ENCODE results near the gene NRAP. TPM values are rescaled to one million over a fixed set of nuclear protein-coding genes. Genes with fewer than 3 reads are reported as not detected.

NRAP gene
- total RNA-seq, 1 donor from 2014 or later: not detected

GRCh38 chr10:113683300-113683699, 19.5 kb upstream of the NRAP start:
- TF ChIP-seq CTCF (IDR thresholded peaks at IDR 0.05; ENCODE audit: unreplicated experiment): no peak
- Mint-ChIP-seq H3K36me3 (ENCODE audit: low read depth, unreplicated experiment) (peaks cover 5% of the 10 kb centered on the region), H3K4me1 (ENCODE audit: unreplicated experiment) (peaks cover 19% of the 10 kb centered on the region), H3K27ac (ENCODE audit: unreplicated experiment) (no peak overlapping the region), H3K27me3 (ENCODE audit: unreplicated experiment) (peaks cover 7% of the 10 kb centered on the region), H3K4me3 (ENCODE audit: unreplicated experiment) (no peak overlapping the region), H3K9me3 (ENCODE audit: unreplicated experiment) (no peaks in the 10 kb centered on the region)
- no peak for DNase-seq (ENCODE audit: low spot score)

GRCh38 chr10:113681533-113682470, 18.0 kb upstream of the NRAP start:
- Mint-ChIP-seq H3K4me3 (ENCODE audit: unreplicated experiment) (peak overlapping the region; percentile 96), H3K27ac (ENCODE audit: unreplicated experiment) (peak overlapping the region; percentile 83), H3K4me1 (ENCODE audit: unreplicated experiment) (peaks cover 19% of the 10 kb centered on the region), H3K9me3 (ENCODE audit: unreplicated experiment) (no peaks in the 10 kb centered on the region), H3K27me3 (ENCODE audit: unreplicated experiment) (peaks cover 7% of the 10 kb centered on the region), H3K36me3 (ENCODE audit: low read depth, unreplicated experiment) (peaks cover 9% of the 10 kb centered on the region)
- DNase-seq (ENCODE audit: low spot score): no peak
- TF ChIP-seq CTCF (IDR thresholded peaks at IDR 0.05; ENCODE audit: unreplicated experiment): no peak

GRCh38 chr10:113680190-113681111, 16.6 kb upstream of the NRAP start:
- Mint-ChIP-seq H3K36me3 (ENCODE audit: low read depth, unreplicated experiment) (peaks cover 9% of the 10 kb centered on the region), H3K4me3 (ENCODE audit: unreplicated experiment) (peak overlapping the region; percentile 96), H3K4me1 (ENCODE audit: unreplicated experiment) (peaks cover 19% of the 10 kb centered on the region), H3K27me3 (ENCODE audit: unreplicated experiment) (peaks cover 6% of the 10 kb centered on the region), H3K27ac (ENCODE audit: unreplicated experiment) (peak overlapping the region; percentile 90), H3K9me3 (ENCODE audit: unreplicated experiment) (no peaks in the 10 kb centered on the region)
- no peak for TF ChIP-seq CTCF (IDR thresholded peaks at IDR 0.05; ENCODE audit: unreplicated experiment)
- no peak for DNase-seq (ENCODE audit: low spot score)

- peak; percentile 72 for DNase-seq (ENCODE audit: low spot score)
- Mint-ChIP-seq H3K4me3 (ENCODE audit: unreplicated experiment) (peak within 1 kb of the TSS; percentile 96), H3K27me3 (ENCODE audit: unreplicated experiment) (peaks cover 6% of the 10 kb centered on the region), H3K27ac (ENCODE audit: unreplicated experiment) (peak within 1 kb of the TSS; percentile 90), H3K9me3 (ENCODE audit: unreplicated experiment) (no peaks in the 10 kb centered on the region), H3K36me3 (ENCODE audit: low read depth, unreplicated experiment) (peaks cover 9% of the 10 kb centered on the region), H3K4me1 (ENCODE audit: unreplicated experiment) (peaks cover 19% of the 10 kb centered on the region)
- TF ChIP-seq CTCF (IDR thresholded peaks at IDR 0.05; ENCODE audit: unreplicated experiment): no peak
Measured at GRCh38 chr10:113679463-113680189, 15.8 kb upstream of the NRAP start, which contains the start of gene CASP7. Gene CASP7, plus strand, starts transcription at chr10:113679912. Its CDS starts 17,582 bp downstream, at chr10:113697494.
